NCI-H2107 (cell line): Measurements from ENCODE around the gene IGSF11.

Source experiments
- DNase-seq: peaks from one replicate; lab custom pipeline; 2025; lab: John Stamatoyannopoulos, UW

Gene IGSF11

GRCh38 chr3:118948146-118948545 is 86.5 kb downstream of the IGSF11 start:
- DNase-seq = no peak

- DNase-seq = no peak
Observed at GRCh38 chr3:118946449-118946848, 88.2 kb downstream of the IGSF11 start.

GRCh38 chr3:118945834-118946233 is 88.8 kb downstream of the IGSF11 start:
- no peak for DNase-seq

GRCh38 chr3:118943597-118943996 is 91.0 kb downstream of the IGSF11 start:
- no peak for DNase-seq

- DNase-seq = no peak
Observed at GRCh38 chr3:118942671-118943070, 92.0 kb downstream of the IGSF11 start.

GRCh38 chr3:118942195-118942594 is 92.5 kb downstream of the IGSF11 start:
- no peak for DNase-seq

- DNase-seq = no peak
Observed at GRCh38 chr3:118941236-118941635, 93.4 kb downstream of the IGSF11 start.

GRCh38 chr3:118938183-118938961 is 96.3 kb downstream of the IGSF11 start:
- DNase-seq = no peak

GRCh38 chr3:118936811-118937210 is 97.8 kb downstream of the IGSF11 start:
- DNase-seq = no peak

GRCh38 chr3:118932822-118933558 is 101.7 kb downstream of the IGSF11 start:
- no peak for DNase-seq

GRCh38 chr3:118931996-118932395 is 102.7 kb downstream of the IGSF11 start:
- DNase-seq = no peak

- DNase-seq = no peak
Observed at GRCh38 chr3:118927449-118927848, 107.2 kb downstream of the IGSF11 start.

- DNase-seq = no peak
Observed at GRCh38 chr3:118912188-118912587, 122.5 kb downstream of the IGSF11 start.

- DNase-seq = no peak
Observed at GRCh38 chr3:118910332-118910731, 124.3 kb downstream of the IGSF11 start.

- DNase-seq = no peak
Observed at GRCh38 chr3:118909763-118910162, 124.9 kb downstream of the IGSF11 start.

- no peak for DNase-seq
Observed at GRCh38 chr3:118907909-118908308, 126.7 kb downstream of the IGSF11 start.

GRCh38 chr3:118900737-118901525 is 133.7 kb downstream of the IGSF11 start:
- no peak for DNase-seq

GRCh38 chr3:118890206-118890605 is 144.4 kb downstream of the IGSF11 start:
- DNase-seq = no peak

- no peak for DNase-seq
Observed at GRCh38 chr3:118889691-118890090, 145.0 kb downstream of the IGSF11 start.

- no peak for DNase-seq
Observed at GRCh38 chr3:118886708-118887107, 147.9 kb downstream of the IGSF11 start.

- peak; percentile 37 for DNase-seq
Observed at GRCh38 chr3:118884748-118885206, 149.9 kb downstream of the IGSF11 start.

- DNase-seq = peak; percentile 63
Observed at GRCh38 chr3:118882353-118882947, 152.2 kb downstream of the IGSF11 start.
